Kidney epithelial cell (primary cell): ENCODE data around the gene ZNHIT6. TPM values are rescaled to one million over a fixed set of nuclear protein-coding genes. Genes with fewer than 3 reads are reported as not detected.
"Not testable (repeated sequence)": the region's sequence is repeated elsewhere in the genome, so short reads cannot be mapped to it uniquely, and the experiment has no call there.

Source experiments
- DNase-seq: peaks from one replicate; pipeline ENCODE4 v3.0.0-alpha.2; 2010; ENCODE audit warnings: low read depth
- H3K27me3 ChIP-seq: 2 replicates; pipeline ENCODE4 v1.6.0; 2011; ENCODE audit warnings: low read length; ENCODE audit not compliant: control insufficient read depth, insufficient read depth
- H3K36me3 ChIP-seq: 2 replicates; pipeline ENCODE4 v1.5.1; 2011; ENCODE audit warnings: low read length; ENCODE audit not compliant: control insufficient read depth, insufficient read depth
- H3K4me3 ChIP-seq: 2 replicates; pipeline ENCODE4 v1.5.1; 2011; ENCODE audit warnings: low read depth, mild to moderate bottlenecking, control low read depth, low read length
- CTCF ChIP-seq: IDR thresholded peaks from 2 replicates; pipeline ENCODE4 v1.5.1; 2011; ENCODE audit warnings: mild to moderate bottlenecking, moderate library complexity, low read length, control low read depth, inconsistent platforms; ENCODE audit not compliant: insufficient read depth, poor library complexity, severe bottlenecking
- total RNA-seq: library from RNA; depleted of rRNA; stranded (reverse); fragments of >200 nt; gene quantifications from 2 replicates; pipeline ENCODE4 v1.2.3, GENCODE V29; 2015

The ZNHIT6 gene
- total RNA-seq, 1 donor from 2014 or later = 23.1 TPM

- no peaks in the 10 kb centered on the region for H3K27me3 ChIP-seq
- peaks cover 3% of the 10 kb centered on the region for H3K36me3 ChIP-seq
- no peak for TF ChIP-seq CTCF
- no peak for DNase-seq
- H3K4me3 ChIP-seq = no peak overlapping the region
Measured at GRCh38 chr1:85652327-85652726, 55.9 kb downstream of the ZNHIT6 start.

- Histone ChIP-seq H3K36me3 (peaks cover 3% of the 10 kb centered on the region), H3K27me3 (no peaks in the 10 kb centered on the region), H3K4me3 (no peak overlapping the region)
- no peak for TF ChIP-seq CTCF
- DNase-seq = no peak
Measured at GRCh38 chr1:85650645-85651044, 57.6 kb downstream of the ZNHIT6 start.

GRCh38 chr1:85649591-85649990, 58.6 kb downstream of the ZNHIT6 start:
- no peak for TF ChIP-seq CTCF
- H3K27me3 ChIP-seq = no peaks in the 10 kb centered on the region
- no peak for DNase-seq
- H3K36me3 ChIP-seq = peaks cover 3% of the 10 kb centered on the region
- H3K4me3 ChIP-seq = no peak overlapping the region

GRCh38 chr1:85641598-85642556, 66.4 kb downstream of the ZNHIT6 start:
- not testable (repeated sequence) for DNase-seq, H3K4me3 ChIP-seq, H3K36me3 ChIP-seq, H3K27me3 ChIP-seq

- H3K36me3 ChIP-seq = not testable (repeated sequence)
Measured at GRCh38 chr1:85639920-85640319, 68.3 kb downstream of the ZNHIT6 start.

GRCh38 chr1:85638412-85638811, 69.8 kb downstream of the ZNHIT6 start:
- Histone ChIP-seq H3K27me3 (no peaks in the 10 kb centered on the region), H3K4me3 (no peak overlapping the region), H3K36me3 (peaks cover 2% of the 10 kb centered on the region)
- no peak for DNase-seq
- no peak for TF ChIP-seq CTCF

More at GRCh38 chr1:85639920-85640319, 68.3 kb downstream of the ZNHIT6 start:
- not testable (repeated sequence) for DNase-seq, H3K4me3 ChIP-seq, H3K27me3 ChIP-seq

GRCh38 chr1:85630493-85630892, 77.7 kb downstream of the ZNHIT6 start:
- Histone ChIP-seq H3K36me3 (no peaks in the 10 kb centered on the region), H3K27me3 (no peaks in the 10 kb centered on the region), H3K4me3 (no peak overlapping the region)
- DNase-seq = no peak
- no peak for TF ChIP-seq CTCF
